Activated gamma-delta T cell (primary cell): ENCODE data around the gene NOTCH3.

ENCODE experiments used
- DNase-seq: peaks from one replicate; lab custom pipeline; 2025; lab: John Stamatoyannopoulos, UW

The NOTCH3 gene

DNA sequence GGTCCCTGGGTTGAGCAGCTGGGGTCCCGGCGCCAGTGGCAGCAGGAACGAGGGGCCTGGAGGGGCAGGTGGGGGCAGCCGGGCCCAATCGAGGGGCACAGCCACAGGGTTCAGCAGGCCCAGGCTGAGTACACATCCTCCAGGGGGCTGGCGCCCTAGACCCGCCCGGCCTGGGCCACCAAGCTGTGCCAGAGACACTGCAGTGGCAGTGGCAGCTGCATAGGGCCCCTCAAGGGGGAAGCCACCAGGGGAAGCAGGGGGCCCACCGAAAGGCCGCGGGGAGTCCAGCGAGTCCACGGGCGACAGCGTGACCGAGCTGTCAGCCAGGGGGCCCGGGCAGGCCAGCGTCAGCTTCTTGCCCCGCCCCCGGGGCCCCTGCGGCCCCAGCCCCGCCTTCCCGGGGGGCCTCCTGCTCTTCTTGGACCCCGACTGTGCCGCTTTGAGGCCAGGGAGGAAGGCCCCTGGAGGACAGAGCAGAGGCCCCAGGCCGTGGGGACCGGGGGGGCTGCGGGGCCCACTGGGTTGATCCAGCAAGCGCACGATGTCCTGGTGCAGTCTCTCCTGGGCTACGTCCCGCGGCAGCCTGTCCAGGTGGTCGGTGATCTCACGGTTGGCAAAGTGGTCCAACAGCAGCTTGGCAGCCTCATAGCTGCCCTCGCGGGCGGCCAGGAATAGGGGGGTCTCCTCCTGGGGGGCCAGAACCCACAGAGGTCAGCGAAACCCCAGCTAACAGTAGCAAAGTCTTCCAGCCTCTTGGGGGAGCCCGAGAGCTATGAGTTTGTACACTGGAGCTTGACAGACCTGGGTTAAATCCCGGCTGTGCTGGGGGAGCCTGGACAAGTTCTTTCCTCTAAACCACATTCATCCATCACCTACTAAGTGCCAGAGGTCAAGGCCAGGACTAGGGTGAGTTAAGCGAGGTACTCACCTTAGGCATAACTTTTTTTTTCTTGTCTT, 39.5 kb downstream of the NOTCH3 start:
- DNase-seq: no peak

DNA sequence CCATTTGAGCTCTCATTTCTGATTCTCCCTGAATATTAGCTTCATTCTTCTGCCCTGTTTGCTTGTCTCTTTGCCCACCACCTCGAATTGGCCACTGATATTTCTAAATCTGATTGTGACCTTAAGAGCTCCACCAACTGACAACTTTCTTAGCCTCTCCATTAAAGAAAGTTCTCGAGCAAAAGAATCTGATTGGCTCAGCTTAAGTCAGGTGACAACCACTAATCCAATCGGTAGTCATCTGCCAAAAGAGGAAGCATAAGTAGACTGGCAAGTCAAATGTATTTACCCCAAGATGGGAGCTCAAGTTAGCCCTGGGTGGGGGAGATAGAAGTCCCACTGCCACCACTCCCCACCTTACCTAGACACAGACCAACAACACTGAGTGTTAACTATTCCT, 41.5 kb downstream of the NOTCH3 start:
- no peak for DNase-seq

DNA sequence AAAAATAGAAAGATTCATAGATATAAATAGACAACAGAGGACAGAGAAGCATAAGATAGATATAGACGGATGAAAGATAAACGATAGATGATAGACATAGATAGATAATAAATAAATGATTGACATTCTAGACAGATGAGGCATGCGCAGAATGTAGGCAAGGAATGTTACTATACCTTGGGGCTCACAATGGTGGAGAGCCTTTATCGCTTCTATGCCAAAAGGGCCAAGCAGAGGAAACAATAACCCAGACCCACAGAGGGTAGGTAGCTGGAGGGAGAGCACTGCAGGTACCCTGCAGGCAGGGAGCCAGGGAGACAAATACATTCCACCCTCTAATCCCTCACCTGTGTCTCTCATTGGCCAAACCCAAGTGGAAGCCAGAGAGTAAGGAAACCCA, 44.4 kb downstream of the NOTCH3 start:
- no peak for DNase-seq

DNA sequence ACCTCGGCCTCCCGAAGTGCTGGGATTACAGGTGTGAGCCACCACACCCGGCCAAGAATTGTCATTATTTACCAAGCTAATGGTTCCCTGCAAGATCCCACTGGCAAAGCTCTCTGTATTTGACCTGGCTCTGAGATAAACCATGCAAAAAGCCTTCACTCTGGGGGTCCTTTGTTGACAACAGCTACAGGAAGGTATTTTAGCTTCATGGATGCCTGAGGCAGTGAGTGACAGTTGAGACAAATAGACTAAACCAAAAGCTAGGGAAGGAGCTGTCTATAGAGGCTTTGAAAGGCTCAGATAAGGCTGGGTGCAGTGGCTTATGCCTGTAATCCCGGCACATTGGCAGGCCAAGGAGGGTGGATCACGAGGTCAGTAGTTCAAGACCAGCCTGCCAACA, 45.5 kb downstream of the NOTCH3 start:
- no peak for DNase-seq

DNA sequence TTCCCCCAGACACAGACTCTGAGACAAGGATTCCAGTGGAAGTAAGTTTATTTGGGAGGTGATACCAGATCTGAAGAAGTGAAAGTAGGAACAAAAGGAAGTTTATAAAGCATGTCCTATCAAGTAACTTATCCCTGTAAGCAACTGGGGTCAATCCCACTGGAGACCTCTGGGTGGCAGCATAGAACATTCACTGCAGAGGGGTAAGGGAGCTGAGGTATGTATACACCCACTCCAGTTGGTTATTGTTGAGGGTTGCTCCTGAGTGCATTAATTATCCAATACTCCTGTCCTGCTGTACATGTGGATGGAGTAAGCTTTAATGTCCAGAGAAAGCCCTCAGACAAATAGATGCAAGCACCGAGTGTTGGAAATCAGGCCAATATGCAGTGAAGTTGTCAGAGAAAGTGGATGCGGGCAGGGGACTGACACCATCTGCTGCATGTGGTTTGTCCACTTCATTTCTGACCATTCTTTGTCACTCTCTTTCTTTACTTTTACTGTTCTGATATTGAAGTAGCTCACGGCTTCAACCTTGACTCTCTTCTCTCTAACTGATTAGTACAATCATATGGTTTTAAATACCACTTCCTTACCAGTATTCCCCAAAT, 46.7 kb downstream of the NOTCH3 start:
- no peak for DNase-seq

DNA sequence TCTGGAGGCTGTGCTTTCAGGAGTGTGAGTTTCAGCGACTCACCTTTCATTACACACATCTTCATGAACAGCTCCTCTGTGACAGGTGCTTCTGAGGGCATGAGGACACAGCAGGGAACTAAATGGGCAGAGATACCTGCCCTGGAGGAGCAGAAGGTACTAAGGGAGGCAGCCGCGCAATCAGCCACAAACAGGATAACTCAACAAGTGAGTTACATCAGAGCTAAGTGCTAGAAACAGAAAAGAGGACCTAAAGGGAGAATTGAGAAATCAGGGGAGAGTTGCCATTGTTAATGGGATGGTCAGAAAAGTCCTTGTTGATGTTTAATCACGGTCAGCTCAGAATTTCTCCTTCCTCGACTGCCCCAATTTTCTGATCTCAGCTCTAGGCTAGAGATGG, 51.1 kb downstream of the NOTCH3 start:
- DNase-seq: no peak

DNA sequence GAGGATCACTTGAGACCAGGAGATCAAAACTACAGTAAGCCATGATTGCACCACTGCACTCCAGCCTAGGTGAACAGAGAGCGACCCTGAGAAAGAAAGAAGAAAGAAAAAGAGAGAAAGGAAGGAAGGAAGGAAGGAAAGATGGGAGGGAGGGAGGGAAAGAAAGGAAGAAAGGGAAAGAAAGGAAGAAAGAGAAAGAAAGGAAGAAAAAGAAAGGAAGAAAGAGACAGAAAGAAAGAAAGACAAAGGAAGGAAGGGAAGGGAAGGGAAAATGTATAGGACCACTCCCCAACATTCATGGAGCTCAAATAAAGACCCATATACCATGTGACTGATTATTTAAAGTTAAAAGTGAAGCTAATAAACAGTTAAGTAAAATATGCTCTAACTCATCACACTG, 53.7 kb downstream of the NOTCH3 start:
- DNase-seq: no peak

DNA sequence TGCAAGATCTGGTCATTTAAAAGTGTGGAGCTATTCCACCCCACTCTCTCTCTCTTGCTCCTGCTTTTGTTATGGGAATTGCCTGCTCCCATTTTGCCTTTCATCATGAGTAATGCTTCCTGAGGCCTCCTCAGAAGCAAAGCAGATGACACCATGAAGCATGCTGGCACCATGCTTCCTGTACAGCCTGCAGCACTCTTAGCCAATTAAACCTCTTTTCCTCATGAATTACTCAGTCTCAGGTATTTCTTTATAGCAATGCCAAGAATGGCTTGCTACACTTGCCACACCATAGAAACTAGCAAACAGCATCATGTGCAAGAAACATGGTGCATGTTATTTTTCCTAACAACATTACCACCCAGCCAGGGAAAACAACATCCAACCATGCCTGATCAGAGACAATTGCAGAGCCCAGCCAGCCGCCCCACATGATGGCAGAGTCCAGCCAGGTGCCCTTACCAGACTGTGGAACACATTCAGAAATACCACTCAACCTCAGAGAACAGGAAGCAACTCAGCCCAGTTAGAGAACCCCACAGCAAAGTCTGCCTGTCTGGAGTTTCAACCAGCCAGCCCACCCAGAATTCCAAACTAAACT, 56.6 kb downstream of the NOTCH3 start:
- no peak for DNase-seq

DNA sequence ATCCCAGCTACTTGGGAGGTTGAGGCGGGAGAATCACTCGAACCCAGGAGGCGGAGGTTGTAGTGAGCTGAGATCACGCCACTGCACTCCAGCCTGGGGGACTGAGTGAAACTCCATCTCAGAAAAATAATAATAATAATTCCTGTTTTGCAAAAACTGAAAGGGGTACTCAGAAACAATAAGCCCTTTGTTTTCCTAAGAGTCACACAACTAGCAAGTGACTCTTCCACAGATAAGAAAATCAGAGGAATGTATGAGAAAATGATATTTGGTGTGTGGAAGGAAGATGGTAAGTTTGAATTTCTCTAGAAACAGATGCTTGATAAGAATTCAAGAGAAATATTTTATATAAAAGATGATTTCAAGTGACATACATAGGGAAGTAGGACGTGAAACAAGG, 58.5 kb downstream of the NOTCH3 start:
- no peak for DNase-seq

DNA sequence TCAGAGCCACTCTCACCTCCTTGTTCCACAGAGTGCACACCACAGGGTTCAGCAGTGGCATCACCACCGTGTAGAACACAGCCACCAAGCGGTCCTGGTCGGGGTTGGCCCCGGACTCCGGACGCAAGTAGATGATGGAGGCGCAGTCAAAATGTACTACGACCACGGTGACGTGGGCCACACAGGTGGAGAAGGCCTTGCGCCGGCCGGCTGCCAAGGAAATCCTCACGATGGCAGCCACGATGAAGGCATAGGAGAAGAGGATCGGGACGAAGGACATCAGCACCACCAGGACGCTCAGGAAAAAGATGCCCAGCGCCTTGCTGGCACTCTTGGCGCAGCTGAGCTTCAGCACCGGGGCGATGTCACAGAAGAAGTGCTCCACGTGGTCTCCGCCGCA, 59.7 kb downstream of the NOTCH3 start:
- DNase-seq: no peak

DNA sequence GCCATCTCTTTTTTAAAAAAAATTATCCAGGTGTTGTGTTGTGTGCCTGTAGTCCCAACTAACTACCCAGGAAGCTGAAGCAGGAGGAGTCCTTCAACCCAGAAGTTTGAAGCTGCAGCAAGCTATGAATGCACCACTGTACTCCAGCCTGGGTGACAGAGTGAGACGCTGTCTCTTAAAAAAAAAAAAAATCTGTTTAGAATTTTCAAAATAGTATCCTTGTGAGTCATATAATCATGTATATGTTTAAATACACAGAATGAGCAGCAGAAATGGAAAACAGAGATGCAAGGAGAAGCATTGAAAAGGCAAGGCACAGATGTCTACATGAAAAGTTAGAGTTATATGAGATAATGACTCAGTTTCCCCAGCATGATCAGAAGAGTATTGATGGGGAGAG, 62.4 kb downstream of the NOTCH3 start:
- DNase-seq: no peak

DNA sequence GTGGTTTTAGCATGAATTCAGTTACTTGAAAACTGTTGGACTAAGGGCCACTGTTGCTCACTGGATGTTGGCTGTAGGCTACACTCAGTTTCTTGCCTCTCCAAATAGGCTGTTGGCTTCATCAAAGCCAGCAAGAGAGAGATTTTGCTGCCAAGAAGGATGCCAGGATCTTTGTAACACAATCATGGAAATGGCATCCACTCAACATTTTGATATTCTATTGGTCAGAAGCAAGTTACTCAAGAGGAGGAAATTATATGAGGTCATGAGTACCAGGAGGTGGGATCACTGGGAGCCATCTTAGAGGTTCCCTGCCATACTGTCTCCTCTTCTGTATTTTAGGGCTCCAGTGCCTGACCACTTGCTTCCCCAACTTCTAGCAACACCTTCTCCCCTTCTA, 63.0 kb downstream of the NOTCH3 start:
- DNase-seq: no peak

DNA sequence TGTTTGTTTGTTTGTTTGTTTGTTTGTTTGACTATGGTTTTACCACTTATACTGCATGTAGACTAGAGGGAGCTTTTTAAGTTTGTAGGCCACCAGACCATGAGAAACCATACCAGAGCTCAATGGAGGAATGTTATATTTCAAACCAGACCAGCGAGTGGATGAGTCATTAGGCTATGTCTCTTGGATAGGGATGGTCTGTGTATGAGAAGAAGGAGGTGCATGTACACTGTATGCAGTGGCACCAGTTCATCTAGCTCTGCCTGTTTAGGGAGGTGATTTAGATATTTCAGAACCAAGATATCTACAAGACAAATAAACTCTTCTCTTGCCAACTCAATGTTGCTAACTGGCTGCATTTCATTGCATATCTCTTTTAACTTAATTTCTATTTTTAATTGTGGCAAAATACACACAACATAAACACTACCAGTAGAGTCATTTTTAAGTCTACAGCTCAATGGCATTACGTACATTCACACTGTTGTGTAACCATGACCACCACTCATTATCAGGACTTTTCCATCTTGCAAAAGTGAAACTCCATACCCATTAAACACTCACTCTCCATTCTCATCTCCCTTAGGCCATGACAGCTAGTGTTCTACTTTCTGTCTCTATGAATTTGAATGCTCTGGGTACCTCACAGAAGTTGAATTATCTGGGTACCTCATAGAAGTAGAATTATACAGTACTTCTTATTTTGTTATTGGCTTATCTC, 64.4 kb downstream of the NOTCH3 start:
- no peak for DNase-seq

DNA sequence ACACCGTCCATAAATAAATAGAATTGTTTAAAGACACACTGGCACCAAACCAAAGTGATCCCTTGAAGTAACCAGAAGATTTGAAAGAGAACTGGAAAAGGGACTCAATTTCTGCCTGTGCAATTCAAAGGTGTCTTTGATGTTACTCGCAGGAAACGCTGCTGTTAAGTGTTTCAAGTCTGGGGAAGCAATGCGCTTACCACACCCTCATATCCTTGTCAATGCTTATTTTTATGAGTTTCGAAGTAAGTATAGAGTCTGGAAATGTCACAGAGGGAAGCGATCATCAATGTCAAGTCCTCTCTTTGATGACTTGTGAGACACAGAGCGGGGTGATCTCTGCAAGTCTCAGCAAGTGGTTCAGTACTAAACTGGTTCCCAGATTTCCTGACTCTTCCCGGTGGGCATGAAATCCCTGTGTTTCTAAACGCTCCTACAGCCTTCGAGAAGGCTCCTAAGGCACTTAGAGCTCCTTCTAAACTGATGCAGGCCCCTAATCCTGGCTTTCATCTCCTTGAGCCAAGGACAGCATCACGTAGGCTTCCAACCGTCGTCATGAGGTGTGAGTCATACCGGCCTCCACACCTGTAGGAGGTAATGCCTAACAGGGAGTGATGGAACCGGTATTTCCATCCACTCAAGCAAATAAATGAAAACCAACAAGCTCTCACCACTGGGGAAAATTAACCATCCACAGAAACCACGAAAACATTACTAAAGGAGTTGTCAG, 70.8 kb downstream of the NOTCH3 start:
- no peak for DNase-seq

DNA sequence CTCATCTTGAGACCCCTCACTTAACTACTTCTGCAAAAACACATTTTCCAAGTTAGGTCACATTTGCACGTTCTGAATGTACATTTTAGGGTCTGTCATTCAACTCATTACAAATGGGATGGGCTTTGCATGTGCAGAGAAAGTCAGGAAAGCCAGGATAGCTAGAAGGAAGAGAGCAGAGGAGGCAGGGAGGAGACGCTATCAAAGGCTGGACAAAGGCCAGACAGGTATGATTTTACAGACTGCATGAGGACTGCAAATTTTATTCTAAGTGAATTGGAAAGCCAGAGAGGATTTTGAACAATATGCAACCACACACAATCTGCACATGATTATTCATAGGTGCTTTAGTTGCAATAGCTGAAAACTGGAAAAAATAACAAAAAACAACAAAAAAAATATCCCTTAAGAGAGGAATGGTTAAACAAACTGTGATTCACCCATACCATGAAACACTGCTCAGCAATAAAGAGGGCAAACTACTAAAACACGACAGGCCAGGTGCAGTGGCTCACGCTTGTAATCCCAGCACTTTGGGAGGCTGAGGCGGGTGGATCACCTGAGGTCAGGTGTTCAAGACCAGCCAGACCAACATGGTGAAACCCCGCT, 72.5 kb downstream of the NOTCH3 start:
- DNase-seq: no peak

DNA sequence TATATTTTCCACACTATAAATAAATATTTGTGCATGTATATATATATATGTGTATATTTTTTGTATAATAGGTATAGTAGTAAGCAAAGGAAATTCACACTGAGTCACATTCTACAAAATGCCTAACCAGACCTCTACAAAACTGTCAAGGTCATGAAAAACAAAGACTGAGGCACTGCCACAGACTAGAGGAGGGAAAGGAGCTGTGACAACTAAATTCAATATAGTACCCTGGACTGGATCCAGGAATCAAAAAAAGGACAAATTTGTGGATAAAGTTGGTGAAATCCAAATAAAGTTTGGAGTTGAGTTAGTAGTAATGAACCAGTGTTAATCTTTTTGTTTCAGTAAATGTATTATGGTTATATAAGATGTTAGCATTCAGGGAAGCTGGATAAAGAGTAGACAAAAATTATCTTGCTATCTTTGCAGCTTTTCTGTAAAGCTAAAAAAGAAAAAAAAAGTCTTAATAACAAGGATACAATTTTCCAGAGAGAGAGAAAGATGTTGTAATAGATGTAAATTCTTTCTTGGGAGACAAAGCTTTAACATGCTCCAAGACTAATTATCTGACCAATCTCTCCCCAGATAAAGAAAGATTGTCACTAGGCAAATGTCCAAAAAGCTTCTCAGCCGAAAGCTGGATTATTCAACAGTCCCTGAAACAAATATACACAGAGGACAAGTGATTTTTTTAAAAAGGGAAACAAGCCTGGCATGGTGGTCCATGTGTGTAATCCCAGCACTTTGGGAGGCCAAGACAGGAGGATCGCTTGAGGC, 74.5 kb downstream of the NOTCH3 start:
- no peak for DNase-seq

DNA sequence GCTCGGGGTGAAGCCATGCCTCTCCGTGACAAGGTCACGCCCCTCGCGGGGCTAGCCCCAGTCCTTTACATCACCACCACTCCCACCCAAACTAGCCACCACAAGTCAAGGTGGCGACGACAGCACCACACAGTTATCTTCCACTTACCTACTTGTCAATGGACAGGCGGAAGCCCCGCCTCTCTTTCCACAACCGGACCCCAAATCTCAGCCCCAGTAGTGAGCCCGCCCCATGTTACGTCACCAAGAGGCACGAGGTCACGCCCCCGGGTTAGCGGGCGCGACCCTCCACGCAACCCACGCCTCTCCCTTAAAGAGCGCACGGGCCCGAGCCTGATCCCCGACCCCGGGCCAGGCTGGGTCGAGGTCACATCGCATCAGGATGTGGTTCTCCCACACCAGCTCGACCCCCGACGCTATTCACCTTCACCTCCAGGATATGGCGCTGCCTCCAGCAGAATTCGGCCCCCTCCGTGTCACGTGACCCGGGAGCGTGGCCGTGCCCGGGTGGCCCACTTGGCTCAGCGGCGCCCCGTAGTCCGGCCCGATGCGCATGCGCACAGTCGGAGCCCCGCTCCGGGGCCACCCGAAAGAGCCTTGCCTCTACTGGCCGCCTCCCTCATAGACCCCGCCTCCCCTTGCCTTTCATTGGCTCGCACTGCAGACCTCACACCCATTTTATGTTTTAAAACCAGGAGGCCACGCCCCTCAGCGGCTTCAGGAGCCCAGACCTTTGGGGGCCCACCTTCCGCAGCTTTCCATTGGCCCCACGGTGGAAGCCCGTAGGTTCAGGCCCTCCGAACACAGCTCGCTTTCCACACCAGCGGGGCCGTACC, 75.3 kb downstream of the NOTCH3 start:
- peak; percentile 96 for DNase-seq

DNA sequence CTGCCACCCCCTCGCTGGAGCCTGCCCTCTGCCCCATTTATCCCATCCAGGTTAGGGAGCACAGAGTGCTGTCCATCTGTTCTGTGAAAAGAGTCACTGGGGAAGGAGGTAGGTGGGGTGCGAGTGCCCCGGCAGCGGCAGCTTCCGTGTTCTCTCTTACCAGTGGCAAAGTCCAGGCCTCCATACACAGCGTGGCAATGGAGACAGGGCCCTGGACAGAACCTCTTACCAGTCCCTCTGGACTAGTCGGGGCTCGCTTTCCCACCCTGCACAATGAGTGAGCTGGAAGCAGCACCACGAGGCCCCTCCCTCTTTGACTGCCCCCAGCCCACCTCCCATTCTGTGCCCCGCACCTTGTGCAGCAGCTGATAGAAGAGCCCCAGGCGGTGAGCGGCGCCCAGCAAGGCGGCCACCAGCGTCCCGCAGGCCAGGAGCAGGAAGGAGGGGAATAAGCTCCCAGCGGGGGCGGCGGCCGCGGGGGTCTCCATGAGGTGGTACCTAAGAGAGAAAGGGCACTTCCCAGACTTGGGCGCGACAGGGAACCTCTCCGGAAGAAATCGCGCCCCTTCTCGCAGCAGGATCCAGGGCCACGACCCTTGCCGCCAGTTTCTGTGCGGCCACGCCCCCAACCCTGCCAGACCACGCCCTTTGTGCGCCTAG, 76.1 kb downstream of the NOTCH3 start:
- peak; percentile 62 for DNase-seq

DNA sequence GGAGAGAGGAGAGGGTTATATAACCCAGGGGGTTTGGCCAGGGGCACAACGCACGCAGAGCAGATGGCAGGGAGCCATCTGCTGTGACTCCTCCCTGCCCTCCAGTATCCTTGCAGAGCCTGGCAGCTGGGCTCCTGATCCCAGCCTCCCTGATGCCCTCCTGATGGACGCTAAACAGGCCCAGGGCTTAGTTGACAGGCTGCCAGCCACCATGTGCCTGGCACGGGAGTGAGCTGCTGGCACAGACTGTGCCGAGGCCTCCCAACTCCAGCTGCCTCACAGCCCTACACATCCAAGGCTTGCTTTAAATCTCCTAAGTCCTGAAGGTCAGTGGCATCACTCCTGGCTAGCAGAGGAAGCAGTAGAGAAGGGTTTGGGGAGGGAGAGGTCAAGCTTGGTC, 76.9 kb downstream of the NOTCH3 start:
- no peak for DNase-seq
